ENCODE measurements around the gene TP53AIP1.

TP53AIP1 gene

GRCh38 chr11:128962896-128963295 lies 20.2 kb upstream of the TP53AIP1 start:
- Histone ChIP-seq H3K9ac (ENCODE audit: low read depth, low read length) (no peak overlapping the region), H3K9me3 (ENCODE audit: insufficient read depth, low read depth, low read length) (no peaks in the 10 kb centered on the region), H3K27ac (ENCODE audit: low read length) (no peak overlapping the region), H3K4me1 (ENCODE audit: insufficient read depth, low read length) (no peaks in the 10 kb centered on the region), H3K4me3 (ENCODE audit: low read length) (no peak overlapping the region), H3K27me3 (ENCODE audit: insufficient read depth, low read length) (no peaks in the 10 kb centered on the region), H3K36me3 (ENCODE audit: insufficient read depth, low read depth, low read length) (no peaks in the 10 kb centered on the region)

- H3K27me3 ChIP-seq (ENCODE audit: insufficient read depth, low read length), result no peaks in the 10 kb centered on the region
- H3K27ac ChIP-seq (ENCODE audit: low read length), result no peak overlapping the region
- no peak overlapping the region for H3K9ac ChIP-seq (ENCODE audit: low read depth, low read length)
- H3K4me1 ChIP-seq (ENCODE audit: insufficient read depth, low read length), result no peaks in the 10 kb centered on the region
- H3K4me3 ChIP-seq (ENCODE audit: low read length), result no peak overlapping the region
- H3K9me3 ChIP-seq (ENCODE audit: insufficient read depth, low read depth, low read length), result no peaks in the 10 kb centered on the region
- H3K36me3 ChIP-seq (ENCODE audit: insufficient read depth, low read depth, low read length), result no peaks in the 10 kb centered on the region
Measured at GRCh38 chr11:128961645-128962044, 19.0 kb upstream of the TP53AIP1 start.

- no peaks in the 10 kb centered on the region for H3K4me1 ChIP-seq (ENCODE audit: insufficient read depth, low read length)
- no peak overlapping the region for H3K4me3 ChIP-seq (ENCODE audit: low read length)
- no peaks in the 10 kb centered on the region for H3K36me3 ChIP-seq (ENCODE audit: insufficient read depth, low read depth, low read length)
- H3K9me3 ChIP-seq (ENCODE audit: insufficient read depth, low read depth, low read length), result no peaks in the 10 kb centered on the region
- no peak overlapping the region for H3K9ac ChIP-seq (ENCODE audit: low read depth, low read length)
- H3K27ac ChIP-seq (ENCODE audit: low read length), result no peak overlapping the region
- no peaks in the 10 kb centered on the region; the same call in 1 of the 2 replicates for H3K27me3 ChIP-seq (ENCODE audit: insufficient read depth, low read length)
Measured at GRCh38 chr11:128957202-128957482, 14.5 kb upstream of the TP53AIP1 start.

GRCh38 chr11:128956401-128957201 lies 13.9 kb upstream of the TP53AIP1 start:
- no peaks in the 10 kb centered on the region for H3K9me3 ChIP-seq (ENCODE audit: insufficient read depth, low read depth, low read length)
- no peaks in the 10 kb centered on the region for H3K36me3 ChIP-seq (ENCODE audit: insufficient read depth, low read depth, low read length)
- H3K4me3 ChIP-seq (ENCODE audit: low read length), result no peak overlapping the region
- H3K27me3 ChIP-seq (ENCODE audit: insufficient read depth, low read length), result no peaks in the 10 kb centered on the region; the same call in 1 of the 2 replicates
- no peak overlapping the region for H3K9ac ChIP-seq (ENCODE audit: low read depth, low read length)
- H3K27ac ChIP-seq (ENCODE audit: low read length), result no peak overlapping the region
- H3K4me1 ChIP-seq (ENCODE audit: insufficient read depth, low read length), result no peaks in the 10 kb centered on the region

GRCh38 chr11:128955636-128956035 lies 13.0 kb upstream of the TP53AIP1 start:
- Histone ChIP-seq H3K9ac (ENCODE audit: low read depth, low read length) (no peak overlapping the region), H3K9me3 (ENCODE audit: insufficient read depth, low read depth, low read length) (no peaks in the 10 kb centered on the region), H3K4me3 (ENCODE audit: low read length) (no peak overlapping the region), H3K4me1 (ENCODE audit: insufficient read depth, low read length) (no peaks in the 10 kb centered on the region), H3K36me3 (ENCODE audit: insufficient read depth, low read depth, low read length) (no peaks in the 10 kb centered on the region), H3K27me3 (ENCODE audit: insufficient read depth, low read length) (no peaks in the 10 kb centered on the region; the same call in 1 of the 2 replicates), H3K27ac (ENCODE audit: low read length) (no peak overlapping the region)

GRCh38 chr11:128953151-128953550 lies 10.5 kb upstream of the TP53AIP1 start:
- no peaks in the 10 kb centered on the region for H3K36me3 ChIP-seq (ENCODE audit: insufficient read depth, low read depth, low read length)
- no peaks in the 10 kb centered on the region; the same call in 1 of the 2 replicates for H3K27me3 ChIP-seq (ENCODE audit: insufficient read depth, low read length)
- no peak overlapping the region for H3K27ac ChIP-seq (ENCODE audit: low read length)
- H3K9me3 ChIP-seq (ENCODE audit: insufficient read depth, low read depth, low read length), result no peaks in the 10 kb centered on the region
- no peak overlapping the region for H3K9ac ChIP-seq (ENCODE audit: low read depth, low read length)
- no peaks in the 10 kb centered on the region; the same call in 1 of the 2 replicates for H3K4me1 ChIP-seq (ENCODE audit: insufficient read depth, low read length)
- no peak overlapping the region for H3K4me3 ChIP-seq (ENCODE audit: low read length)

GRCh38 chr11:128949791-128950454 lies 7.3 kb upstream of the TP53AIP1 start:
- Histone ChIP-seq H3K4me1 (ENCODE audit: insufficient read depth, low read length) (no peaks in the 10 kb centered on the region; the same call in 1 of the 2 replicates), H3K9me3 (ENCODE audit: insufficient read depth, low read depth, low read length) (no peaks in the 10 kb centered on the region), H3K27ac (ENCODE audit: low read length) (no peak overlapping the region), H3K27me3 (ENCODE audit: insufficient read depth, low read length) (no peaks in the 10 kb centered on the region; the same call in 1 of the 2 replicates), H3K9ac (ENCODE audit: low read depth, low read length) (no peak overlapping the region), H3K4me3 (ENCODE audit: low read length) (no peak overlapping the region), H3K36me3 (ENCODE audit: insufficient read depth, low read depth, low read length) (no peaks in the 10 kb centered on the region)

GRCh38 chr11:128948583-128948982 lies 5.9 kb upstream of the TP53AIP1 start:
- Histone ChIP-seq H3K27me3 (ENCODE audit: insufficient read depth, low read length) (no peaks in the 10 kb centered on the region; the same call in 1 of the 2 replicates), H3K27ac (ENCODE audit: low read length) (no peak overlapping the region), H3K9ac (ENCODE audit: low read depth, low read length) (no peak overlapping the region), H3K36me3 (ENCODE audit: insufficient read depth, low read depth, low read length) (no peaks in the 10 kb centered on the region), H3K9me3 (ENCODE audit: insufficient read depth, low read depth, low read length) (no peaks in the 10 kb centered on the region), H3K4me1 (ENCODE audit: insufficient read depth, low read length) (no peaks in the 10 kb centered on the region; the same call in 1 of the 2 replicates), H3K4me3 (ENCODE audit: low read length) (no peak overlapping the region)

- Histone ChIP-seq H3K9me3 (ENCODE audit: insufficient read depth, low read depth, low read length) (no peaks in the 10 kb centered on the region), H3K9ac (ENCODE audit: low read depth, low read length) (no peak overlapping the region), H3K4me3 (ENCODE audit: low read length) (no peak overlapping the region), H3K27me3 (ENCODE audit: insufficient read depth, low read length) (no peaks in the 10 kb centered on the region; the same call in 1 of the 2 replicates), H3K4me1 (ENCODE audit: insufficient read depth, low read length) (no peaks in the 10 kb centered on the region; the same call in 1 of the 2 replicates), H3K36me3 (ENCODE audit: insufficient read depth, low read depth, low read length) (no peaks in the 10 kb centered on the region), H3K27ac (ENCODE audit: low read length) (no peak overlapping the region)
Measured at GRCh38 chr11:128947773-128948172, 5.1 kb upstream of the TP53AIP1 start.

- no peak overlapping the region for H3K4me3 ChIP-seq (ENCODE audit: low read length)
- no peaks in the 10 kb centered on the region; the same call in 1 of the 2 replicates for H3K27me3 ChIP-seq (ENCODE audit: insufficient read depth, low read length)
- H3K9me3 ChIP-seq (ENCODE audit: insufficient read depth, low read depth, low read length), result no peaks in the 10 kb centered on the region
- H3K27ac ChIP-seq (ENCODE audit: low read length), result no peak overlapping the region
- no peaks in the 10 kb centered on the region for H3K36me3 ChIP-seq (ENCODE audit: insufficient read depth, low read depth, low read length)
- H3K4me1 ChIP-seq (ENCODE audit: insufficient read depth, low read length), result no peaks in the 10 kb centered on the region; the same call in 1 of the 2 replicates
- H3K9ac ChIP-seq (ENCODE audit: low read depth, low read length), result no peak overlapping the region
Measured at GRCh38 chr11:128946648-128947047, 4.0 kb upstream of the TP53AIP1 start.

GRCh38 chr11:128943428-128943976 lies 831 bp upstream of the TP53AIP1 start:
- H3K4me3 ChIP-seq (ENCODE audit: low read length), result no peak overlapping the region
- H3K9ac ChIP-seq (ENCODE audit: low read depth, low read length), result no peak overlapping the region
- H3K27ac ChIP-seq (ENCODE audit: low read length), result no peak overlapping the region
- no peaks in the 10 kb centered on the region for H3K4me1 ChIP-seq (ENCODE audit: insufficient read depth, low read length)
- H3K36me3 ChIP-seq (ENCODE audit: insufficient read depth, low read depth, low read length), result no peaks in the 10 kb centered on the region
- no peaks in the 10 kb centered on the region for H3K9me3 ChIP-seq (ENCODE audit: insufficient read depth, low read depth, low read length)
- H3K27me3 ChIP-seq (ENCODE audit: insufficient read depth, low read length), result peaks cover 4% of the 10 kb centered on the region; the same call in 1 of the 2 replicates

- peaks cover 1% of the 10 kb centered on the region; the same call in 1 of the 2 replicates for H3K4me1 ChIP-seq (ENCODE audit: insufficient read depth, low read length)
- H3K36me3 ChIP-seq (ENCODE audit: insufficient read depth, low read depth, low read length), result no peaks in the 10 kb centered on the region
- H3K27me3 ChIP-seq (ENCODE audit: insufficient read depth, low read length), result peaks cover 4% of the 10 kb centered on the region; the same call in 1 of the 2 replicates
- H3K9me3 ChIP-seq (ENCODE audit: insufficient read depth, low read depth, low read length), result no peaks in the 10 kb centered on the region
- no peak overlapping the region for H3K9ac ChIP-seq (ENCODE audit: low read depth, low read length)
- H3K4me3 ChIP-seq (ENCODE audit: low read length), result no peak overlapping the region
- no peak overlapping the region for H3K27ac ChIP-seq (ENCODE audit: low read length)
Measured at GRCh38 chr11:128942272-128942612, 429 bp downstream of the TP53AIP1 start.
